Vagina (tissue), 2 donors: ENCODE measurements around the gene SLC26A9. TPM values are rescaled to one million over a fixed set of nuclear protein-coding genes. Genes with fewer than 3 reads are reported as not detected.

ENCODE experiments used
- DNase-seq, 2 donors: peaks; one replicate each; pipeline ENCODE4 v3.0.0-alpha.2; 2017; ENCODE audit errors: extremely low spot score in 2 of 2
- H3K27ac ChIP-seq: fragments of 200-600 bp; sonication (generic); one replicate; pipeline ENCODE4 v1.5.1; 2019
- H3K27me3 ChIP-seq: fragments of 200-600 bp; sonication (generic); one replicate; pipeline ENCODE4 v1.5.1; 2019
- H3K36me3 ChIP-seq, 2 donors: fragments of 200-600 bp; sonication (generic); one replicate each; pipeline ENCODE4 v1.5.1; 2017 to 2019
- H3K4me1 ChIP-seq: fragments of 200-600 bp; sonication (generic); one replicate; pipeline ENCODE4 v1.5.1; 2019
- H3K4me3 ChIP-seq, 2 donors: fragments of 200-600 bp; sonication (generic); 1 replicate in 1 of 2; 2 replicates in 1 of 2; pipeline ENCODE4 v1.5.1; 2016 to 2019
- H3K9me3 ChIP-seq: fragments of 200-600 bp; sonication (generic); one replicate; pipeline ENCODE4 v1.5.1; 2019
- CTCF ChIP-seq, 3 experiments: fragments of 450-650 bp in 2 of 3; fragments of 200-600 bp in 1 of 3; sonication (generic) in 1 of 3; IDR thresholded peaks; one replicate each; pipeline ENCODE4 v1.5.1; 2017 to 2019; ENCODE audit warnings: antibody characterized with exemption in 3 of 3, mild to moderate bottlenecking in 2 of 3, moderate library complexity in 2 of 3
- POLR2A ChIP-seq, 2 donors: fragments of 450-650 bp; IDR thresholded peaks; one replicate each; pipeline ENCODE4 v1.6.1; 2017; ENCODE audit warnings: antibody characterized with exemption in 2 of 2, mild to moderate bottlenecking in 2 of 2, moderate library complexity in 2 of 2
- POLR2AphosphoS5 ChIP-seq, 2 donors: sonication (generic); formaldehyde crosslinking; IDR thresholded peaks; one replicate each; pipeline ENCODE4 v1.9.0; 2017; ENCODE audit warnings: antibody characterized with exemption in 2 of 2, mild to moderate bottlenecking in 2 of 2, low read depth in 1 of 2; ENCODE audit not compliant: insufficient read depth in 1 of 2
- intact Hi-C: fragments of 100-400 bp; cut with DNase I; formaldehyde crosslinking; loops from one replicate; pipeline ENCODE4 v1.15.1; 2023
- total RNA-seq: library from RNA; depleted of rRNA; stranded (reverse); fragments of >200 nt; gene quantifications from one replicate; pipeline ENCODE4 v1.2.3, GENCODE V29; 2016

Gene SLC26A9
- total RNA-seq, 1 donor from 2014 or later: 0.74 TPM

- no peak overlapping the region for H3K27ac ChIP-seq
- no peaks in the 10 kb centered on the region for H3K36me3 ChIP-seq
- H3K27me3 ChIP-seq: no peaks in the 10 kb centered on the region
- no peaks in the 10 kb centered on the region for H3K4me1 ChIP-seq
- no peak overlapping the region for H3K4me3 ChIP-seq
- H3K9me3 ChIP-seq: no peaks in the 10 kb centered on the region
- no peak for TF ChIP-seq CTCF (IDR thresholded peaks at IDR 0.05)
- TF ChIP-seq POLR2AphosphoS5 (IDR thresholded peaks at IDR 0.05; ENCODE audit: insufficient read depth in 1 of 2, low read depth in 1 of 2): no peak
- TF ChIP-seq POLR2A (IDR thresholded peaks at IDR 0.05): no peak
- no peak for DNase-seq
- intact Hi-C loops: no loop called here
Measured at GRCh38 chr1:205926213-205926612, 17.0 kb downstream of the SLC26A9 start.

- no peak for TF ChIP-seq CTCF (IDR thresholded peaks at IDR 0.05)
- TF ChIP-seq POLR2A (IDR thresholded peaks at IDR 0.05): no peak
- H3K4me3 ChIP-seq: no peak overlapping the region
- no peaks in the 10 kb centered on the region for H3K27me3 ChIP-seq
- H3K27ac ChIP-seq: no peak overlapping the region
- no peaks in the 10 kb centered on the region for H3K9me3 ChIP-seq
- H3K4me1 ChIP-seq: no peaks in the 10 kb centered on the region
- intact Hi-C loops: no loop called here
- no peak for DNase-seq
- H3K36me3 ChIP-seq: no peaks in the 10 kb centered on the region
Measured at GRCh38 chr1:205925736-205926135, 17.5 kb downstream of the SLC26A9 start.

- H3K36me3 ChIP-seq: no peaks in the 10 kb centered on the region
- no peaks in the 10 kb centered on the region for H3K4me1 ChIP-seq
- no peak overlapping the region for H3K27ac ChIP-seq
- no peak for DNase-seq
- H3K4me3 ChIP-seq: no peak overlapping the region
- no peaks in the 10 kb centered on the region for H3K27me3 ChIP-seq
- H3K9me3 ChIP-seq: no peaks in the 10 kb centered on the region
- TF ChIP-seq CTCF (IDR thresholded peaks at IDR 0.05): no peak
- no peak for TF ChIP-seq POLR2AphosphoS5 (IDR thresholded peaks at IDR 0.05; ENCODE audit: insufficient read depth in 1 of 2, low read depth in 1 of 2)
- no peak for TF ChIP-seq POLR2A (IDR thresholded peaks at IDR 0.05)
- intact Hi-C loops: no loop called here
Measured at GRCh38 chr1:205924460-205924790, 18.8 kb downstream of the SLC26A9 start.

GRCh38 chr1:205923651-205924459, 19.4 kb downstream of the SLC26A9 start:
- Histone ChIP-seq H3K27ac (no peak overlapping the region), H3K36me3 (no peaks in the 10 kb centered on the region), H3K4me3 (no peak overlapping the region), H3K4me1 (no peaks in the 10 kb centered on the region), H3K9me3 (no peaks in the 10 kb centered on the region), H3K27me3 (no peaks in the 10 kb centered on the region)
- intact Hi-C loops: no loop called here
- no peak for TF ChIP-seq POLR2A (IDR thresholded peaks at IDR 0.05)
- no peak for TF ChIP-seq CTCF (IDR thresholded peaks at IDR 0.05)
- no peak for TF ChIP-seq POLR2AphosphoS5 (IDR thresholded peaks at IDR 0.05; ENCODE audit: insufficient read depth in 1 of 2, low read depth in 1 of 2)
- DNase-seq: no peak

GRCh38 chr1:205922806-205923205, 20.4 kb downstream of the SLC26A9 start:
- no peaks in the 10 kb centered on the region for H3K9me3 ChIP-seq
- no peaks in the 10 kb centered on the region for H3K36me3 ChIP-seq
- H3K4me1 ChIP-seq: no peaks in the 10 kb centered on the region
- no peak for TF ChIP-seq CTCF (IDR thresholded peaks at IDR 0.05)
- no peak for TF ChIP-seq POLR2AphosphoS5 (IDR thresholded peaks at IDR 0.05; ENCODE audit: insufficient read depth in 1 of 2, low read depth in 1 of 2)
- TF ChIP-seq POLR2A (IDR thresholded peaks at IDR 0.05): no peak
- H3K27me3 ChIP-seq: no peaks in the 10 kb centered on the region
- H3K4me3 ChIP-seq: no peak overlapping the region
- intact Hi-C loops: no loop called here
- H3K27ac ChIP-seq: no peak overlapping the region
- DNase-seq: no peak
